ENCODE measurements around the gene HDGFL2. TPM values are rescaled to one million over a fixed set of nuclear protein-coding genes. Genes with fewer than 3 reads are reported as not detected.
A peak's percentile ranks its signal among the peaks of the same experiment; 100 is the strongest.
"Not testable (repeated sequence)": the region's sequence is repeated elsewhere in the genome, so short reads cannot be mapped to it uniquely, and the experiment has no call there.

Gene HDGFL2
- total RNA-seq, 1 donor from 2014 or later = 43.8 TPM

DNA sequence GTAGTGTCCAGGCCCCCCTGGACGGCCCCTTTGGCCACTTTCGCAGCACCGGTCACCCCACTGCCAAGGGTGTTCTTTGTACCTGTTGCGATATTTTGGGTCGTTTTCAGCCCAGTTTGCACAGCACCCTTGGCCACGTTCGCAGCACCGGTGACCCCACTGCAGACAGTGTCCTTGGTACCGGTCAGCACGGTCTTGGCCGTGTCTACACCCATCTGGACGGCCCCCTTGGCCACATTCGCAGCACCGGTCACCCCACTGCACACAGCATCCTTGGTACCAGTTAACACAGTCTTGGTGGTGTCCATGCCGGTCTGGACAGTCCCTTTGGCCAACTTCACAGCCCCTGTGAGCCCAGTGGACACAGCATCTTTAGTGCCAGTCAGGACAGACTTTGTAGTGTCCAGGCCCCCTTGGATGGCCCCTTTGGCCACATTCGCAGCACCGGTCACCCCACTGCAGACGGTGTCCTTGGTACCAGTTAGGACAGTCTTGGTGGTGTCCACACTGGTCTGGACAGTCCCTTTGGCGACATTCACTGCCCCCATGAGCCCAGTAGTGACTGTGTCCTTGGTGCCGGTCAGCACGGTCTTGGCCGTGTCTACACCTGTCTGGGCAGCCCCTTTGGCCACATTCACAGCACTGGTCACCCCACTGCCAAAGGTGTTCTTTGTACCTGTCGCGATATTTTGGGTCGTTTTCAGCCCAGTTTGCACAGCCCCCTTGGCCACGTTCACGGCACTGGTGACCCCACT, 39.4 kb downstream of the HDGFL2 start:
- no peak for DNase-seq (ENCODE audit: low read depth)

DNA sequence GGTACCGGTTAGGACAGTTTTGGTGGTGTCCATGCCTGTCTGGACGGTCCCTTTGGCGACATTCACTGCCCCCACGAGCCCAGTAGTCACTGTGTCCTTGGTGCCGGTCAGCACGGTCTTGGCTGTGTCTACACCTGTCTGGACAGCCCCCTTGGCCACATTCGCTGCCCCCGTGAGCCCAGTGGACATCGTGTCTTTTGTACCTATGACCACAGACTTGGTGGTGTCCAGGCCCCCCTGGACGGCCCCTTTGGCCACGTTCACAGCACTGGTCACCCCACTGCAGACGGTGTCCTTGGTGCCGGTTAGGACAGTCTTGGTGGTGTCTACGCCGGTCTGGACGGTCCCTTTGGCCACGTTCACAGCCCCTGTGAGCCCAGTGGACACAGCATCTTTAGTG, 40.0 kb downstream of the HDGFL2 start:
- DNase-seq (ENCODE audit: low read depth) = no peak

DNA sequence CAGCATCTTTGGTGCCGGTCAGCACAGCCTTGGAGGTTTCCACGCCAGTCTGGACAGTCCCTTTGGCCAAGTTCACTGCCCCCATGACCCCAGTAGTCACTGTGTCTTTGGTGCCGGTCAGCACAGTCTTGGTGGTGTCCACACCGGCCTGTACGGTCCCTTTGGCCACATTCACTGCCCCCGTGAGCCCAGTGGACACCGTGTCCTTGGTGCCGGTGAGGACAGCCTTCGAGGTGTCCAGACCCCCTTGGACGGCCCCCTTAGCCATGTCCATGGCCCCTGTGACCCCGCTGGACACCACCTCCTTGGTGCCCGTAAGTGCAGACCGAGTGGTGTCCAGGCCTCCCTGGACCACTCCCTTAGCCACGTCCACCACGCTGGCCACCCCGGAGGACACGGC, 41.2 kb downstream of the HDGFL2 start:
- no peak for DNase-seq (ENCODE audit: low read depth)

DNA sequence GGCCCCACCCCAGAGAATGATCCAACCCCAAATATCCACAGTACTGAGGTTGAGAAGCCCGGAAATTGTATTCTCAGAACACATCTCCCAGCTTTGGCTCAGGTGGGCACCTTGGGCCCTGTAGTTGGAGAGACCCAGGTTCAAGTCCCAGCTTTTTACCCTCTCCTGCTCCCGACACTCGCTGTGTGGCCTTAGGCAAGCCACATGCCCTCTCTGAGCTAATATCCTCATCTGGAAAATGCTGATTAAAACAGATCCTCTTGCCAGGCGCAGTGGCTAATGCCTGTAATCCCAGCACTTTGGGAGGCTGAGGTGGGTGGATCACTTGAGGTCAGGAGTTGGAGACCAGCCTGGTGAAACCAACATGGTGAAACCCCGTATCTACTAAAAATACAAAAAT, 43.6 kb downstream of the HDGFL2 start:
- no peak for DNase-seq (ENCODE audit: low read depth)

DNA sequence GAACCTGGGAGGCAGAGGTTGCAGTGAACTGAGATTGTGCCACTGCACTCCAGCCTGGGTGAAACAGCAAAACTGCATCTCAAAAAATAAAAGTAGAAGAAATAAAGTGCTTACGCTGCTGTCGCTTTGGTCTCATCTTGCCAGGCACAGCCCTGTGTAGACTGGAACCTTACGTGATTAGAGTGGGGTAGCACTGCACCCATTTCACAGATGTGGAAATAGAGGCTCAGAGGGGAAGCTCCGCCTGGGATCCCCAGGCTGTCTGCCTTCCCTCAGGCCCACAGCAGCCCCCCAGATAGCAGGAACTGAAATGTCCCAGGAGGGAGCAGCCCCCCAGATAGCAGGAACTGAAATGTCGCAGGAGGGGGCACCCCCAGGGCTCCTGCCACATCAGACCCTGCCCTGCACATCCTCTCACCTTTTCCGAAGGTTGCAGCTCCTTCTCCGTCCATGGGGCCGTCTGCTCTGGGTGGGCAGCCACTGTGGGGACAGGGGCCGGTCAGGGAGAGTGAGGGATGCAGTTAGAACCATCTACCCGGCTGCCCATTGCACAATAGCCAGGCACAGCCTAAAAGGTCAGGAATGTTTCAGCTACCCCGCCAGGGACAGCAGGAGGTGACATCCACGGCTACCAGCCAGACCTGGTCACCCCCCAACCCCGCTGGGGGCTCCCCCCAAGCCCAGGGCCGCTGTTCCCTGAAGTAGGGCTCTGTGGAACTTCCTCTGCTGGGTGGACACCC, 44.3 kb downstream of the HDGFL2 start:
- no peak for DNase-seq (ENCODE audit: low read depth)

DNA sequence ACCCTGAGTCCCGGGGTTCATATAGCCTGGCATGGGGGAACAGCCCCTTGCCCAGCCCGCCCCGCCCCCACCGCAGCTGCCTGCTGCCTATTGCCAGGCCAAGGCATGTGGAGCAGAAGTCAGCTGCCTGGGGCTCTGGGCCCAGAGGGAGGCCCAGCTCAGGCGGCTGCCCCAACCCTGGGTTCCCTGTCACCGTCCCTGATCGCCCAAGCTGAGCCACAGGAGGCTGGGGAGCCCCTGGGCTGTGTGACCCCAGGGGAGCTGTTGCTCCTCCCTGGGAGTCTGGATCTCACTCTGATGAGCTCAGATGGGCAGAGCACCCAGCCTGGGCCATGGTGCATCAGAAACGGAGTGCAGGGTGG, 44.8 kb downstream of the HDGFL2 start:
- DNase-seq (ENCODE audit: low read depth) = peak; percentile 77

DNA sequence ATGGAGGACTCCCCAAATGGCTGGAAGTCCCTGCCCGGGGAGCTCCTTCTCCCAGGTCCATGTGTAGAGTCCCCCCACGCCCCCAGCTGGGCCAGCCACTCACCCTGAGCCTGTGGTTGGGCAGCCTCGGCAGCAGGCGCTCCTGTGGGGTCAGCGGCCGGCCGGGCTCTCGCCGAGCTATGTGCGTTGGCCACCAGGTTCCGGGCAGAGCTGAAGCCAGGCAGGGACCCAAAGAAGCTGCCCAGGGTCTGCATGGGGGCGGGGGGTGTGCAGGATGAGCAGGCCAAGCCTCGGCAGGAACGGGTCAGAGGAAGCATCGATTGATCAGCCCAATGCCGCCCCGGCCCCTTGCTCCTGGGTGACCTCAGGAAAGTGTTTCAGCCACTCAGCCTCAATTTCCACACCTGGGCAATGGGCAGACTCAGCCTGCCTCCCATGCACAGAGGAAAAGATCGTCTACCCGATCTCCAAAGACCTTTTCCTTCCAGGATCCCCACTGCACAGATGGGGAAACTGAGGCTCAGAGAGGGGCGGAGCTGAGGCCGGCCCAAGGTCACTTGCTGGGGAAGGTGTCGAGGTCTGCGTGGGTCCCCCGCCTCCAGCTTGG, 45.5 kb downstream of the HDGFL2 start:
- DNase-seq (ENCODE audit: low read depth) = peak; percentile 33

DNA sequence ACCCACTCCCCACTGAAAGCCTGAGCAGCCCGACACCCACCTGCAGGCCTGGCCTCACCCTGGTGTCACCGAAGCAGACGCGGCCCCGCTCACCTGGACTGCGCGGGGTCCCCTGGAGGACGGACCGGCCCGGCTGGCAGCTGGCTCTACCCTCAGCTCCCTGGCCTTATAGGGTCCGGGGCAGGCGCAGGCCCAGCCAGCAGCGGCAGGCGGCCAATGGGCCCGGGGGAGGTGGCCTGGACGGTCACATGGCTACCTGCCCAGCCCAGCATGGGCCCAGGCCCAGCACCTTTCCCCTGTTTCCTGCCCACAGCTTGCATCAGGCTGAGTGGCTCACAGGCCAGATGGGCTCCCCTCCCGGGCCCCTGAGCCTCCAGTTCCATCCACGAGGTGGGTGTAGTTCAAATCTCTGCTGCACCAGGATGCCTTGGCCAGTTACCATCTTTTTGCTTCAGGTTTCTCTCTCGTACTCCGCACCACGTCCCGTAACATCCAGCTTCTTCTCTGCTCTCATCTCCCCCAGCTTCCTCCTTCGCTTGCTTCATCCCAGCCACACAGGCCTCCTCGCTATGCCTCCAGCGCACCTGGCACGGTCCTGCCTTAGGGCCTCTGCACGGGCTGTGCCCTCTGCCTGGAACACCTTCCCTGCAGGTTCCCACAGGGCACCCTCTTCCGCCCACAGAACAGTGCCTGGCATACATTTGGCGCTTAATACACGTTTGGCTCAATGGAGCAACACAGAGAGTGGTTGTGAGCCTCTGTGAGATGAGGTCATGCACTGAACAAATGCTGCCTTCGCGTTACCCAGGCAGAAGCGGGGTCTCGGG, 46.5 kb downstream of the HDGFL2 start, which contains the start of gene PLIN4:
Gene PLIN4 (minus strand): TSS at position 142 of the 827 bp plus-strand sequence. CDS start 214 bp downstream, outside the sequence.
- no peak for DNase-seq (ENCODE audit: low read depth)

DNA sequence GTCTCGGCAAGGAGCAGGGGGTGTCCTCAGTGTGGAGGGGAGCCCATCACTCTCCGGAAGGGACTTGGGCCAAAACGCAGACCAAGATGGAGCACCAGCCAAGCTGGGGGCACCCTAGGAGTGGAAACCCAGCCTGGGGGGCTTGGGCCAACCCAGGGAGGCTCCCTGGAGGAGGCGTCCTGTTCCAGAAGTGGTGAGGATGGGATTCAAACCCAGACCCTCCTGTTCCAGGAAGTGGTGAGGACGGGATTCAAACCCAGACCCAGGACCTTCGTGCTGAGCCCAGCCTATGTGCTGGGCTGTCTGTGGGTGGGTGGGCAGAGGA, 47.0 kb downstream of the HDGFL2 start:
- DNase-seq (ENCODE audit: low read depth) = no peak

DNA sequence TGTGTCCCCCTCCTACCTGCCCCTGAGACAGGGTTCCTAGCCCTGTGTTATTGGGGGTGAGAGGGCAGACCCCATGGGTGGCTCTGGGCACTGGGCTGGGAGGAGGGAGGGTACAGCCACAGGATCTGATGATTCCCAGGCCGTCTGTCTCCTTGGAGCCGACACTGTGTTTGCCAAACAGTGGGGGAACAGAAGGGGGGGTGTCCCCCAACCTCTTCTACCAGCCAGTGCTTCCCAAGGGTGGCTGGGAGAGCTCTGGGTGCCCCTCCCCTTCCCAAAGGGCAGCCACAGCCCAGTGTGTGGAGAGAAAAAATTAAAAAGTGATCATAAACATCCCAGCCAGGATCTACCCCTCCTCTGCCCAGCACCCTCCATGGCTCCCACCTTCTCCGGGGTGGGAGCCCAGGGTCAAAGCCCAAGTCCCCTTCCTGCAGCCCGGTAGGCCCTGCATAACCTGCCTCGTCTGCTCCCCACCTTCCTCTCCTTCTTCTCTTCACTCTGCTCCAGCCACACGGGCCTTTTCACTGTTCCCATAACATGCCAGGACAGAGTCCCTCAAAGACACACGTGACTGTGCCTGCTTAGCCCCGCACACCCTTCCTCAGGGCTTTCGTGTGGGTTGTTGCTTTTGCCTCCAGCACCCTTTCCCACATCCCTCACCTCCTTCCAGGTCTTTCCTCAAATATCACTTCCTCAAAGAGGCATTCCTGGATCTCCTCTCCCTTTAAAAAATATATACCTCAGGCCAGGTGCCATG, 47.6 kb downstream of the HDGFL2 start:
- DNase-seq (ENCODE audit: low read depth) = no peak

DNA sequence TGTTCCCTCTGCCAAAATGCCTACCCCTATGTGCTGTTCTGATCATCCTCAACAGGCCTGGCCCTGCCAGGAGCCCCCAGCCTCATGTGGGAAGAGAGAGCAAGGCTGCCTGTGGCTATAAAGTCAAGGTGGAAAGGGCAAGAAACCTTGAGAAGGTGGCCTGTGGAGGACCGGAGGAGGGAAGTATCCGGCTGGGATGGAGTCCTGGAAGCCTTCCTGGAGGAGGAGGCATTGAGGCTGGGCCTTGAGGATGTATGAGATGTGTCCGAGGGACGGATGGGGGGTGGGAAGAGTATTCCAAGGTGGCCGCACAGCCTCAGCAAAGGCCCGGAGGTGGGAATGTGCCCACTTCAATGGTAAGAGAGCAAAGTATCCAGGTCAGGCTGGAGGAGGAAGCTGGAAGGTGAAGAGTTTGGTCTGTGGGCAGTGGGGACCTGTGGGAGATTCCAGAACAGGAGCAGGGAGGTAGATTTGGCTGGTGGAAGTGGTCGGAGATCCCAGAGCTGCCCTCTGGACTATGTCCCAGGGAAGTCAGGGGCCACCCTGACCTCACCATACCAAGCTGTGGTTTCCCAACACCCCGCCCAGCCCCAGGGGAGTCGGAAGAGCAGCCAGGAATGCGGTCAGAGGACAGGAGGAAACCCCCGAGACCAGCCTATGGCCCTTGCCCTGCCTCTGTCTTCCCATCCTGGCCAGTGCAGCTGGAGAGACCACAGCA, 49.2 kb downstream of the HDGFL2 start:
- DNase-seq (ENCODE audit: low read depth) = peak; percentile 55

DNA sequence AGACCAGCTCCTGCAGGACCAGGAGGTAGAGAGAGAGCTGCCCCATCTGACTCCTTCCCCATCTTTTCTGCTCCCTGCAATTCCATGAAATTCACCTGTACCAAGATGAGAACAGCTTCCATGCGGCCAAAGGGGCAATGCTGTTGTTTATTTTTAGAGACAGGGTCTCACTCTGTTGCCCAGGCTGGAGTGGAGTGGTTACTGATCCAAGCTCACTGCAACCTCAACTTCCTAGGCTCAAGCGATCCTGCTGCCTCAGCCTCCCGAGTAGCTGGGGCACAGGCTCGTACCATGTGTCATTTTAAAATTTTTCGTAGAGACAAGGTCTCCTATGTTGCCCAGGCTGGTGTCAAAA, 49.8 kb downstream of the HDGFL2 start:
- DNase-seq (ENCODE audit: low read depth) = no peak

DNA sequence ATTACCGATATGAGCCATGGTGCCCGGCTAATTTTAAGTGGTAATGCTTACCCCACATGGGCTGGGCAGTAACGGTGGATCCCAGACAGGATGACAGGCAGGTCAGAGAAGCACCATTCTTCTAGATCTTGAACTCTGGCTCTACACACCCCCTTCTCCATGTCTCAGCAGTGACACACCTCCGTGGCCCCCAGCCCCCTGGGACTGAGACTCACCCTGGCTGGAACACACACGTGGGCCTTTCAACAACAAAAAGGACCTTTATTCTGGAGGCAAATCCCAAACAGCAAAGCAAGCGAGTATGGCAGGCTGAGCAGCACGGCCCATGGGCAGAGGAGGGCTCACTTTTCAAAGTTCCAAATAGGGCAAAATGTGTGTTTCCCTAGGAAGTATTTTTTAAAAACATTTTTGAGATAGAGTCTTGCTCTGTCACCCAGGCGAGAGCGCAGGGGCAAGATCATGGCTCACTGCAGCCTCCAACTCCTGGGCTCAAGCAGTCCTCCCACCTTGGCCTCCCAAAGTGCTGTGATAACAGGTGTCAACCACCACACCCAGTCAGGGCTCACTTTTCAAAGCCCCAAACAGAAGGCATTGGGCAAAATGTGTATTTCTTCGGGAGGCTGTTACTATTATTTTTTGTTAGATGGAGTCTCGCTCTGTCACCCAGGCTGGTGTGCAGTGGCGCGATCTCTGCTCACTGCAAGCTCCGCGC, 50.4 kb downstream of the HDGFL2 start:
- no peak for DNase-seq (ENCODE audit: low read depth)

DNA sequence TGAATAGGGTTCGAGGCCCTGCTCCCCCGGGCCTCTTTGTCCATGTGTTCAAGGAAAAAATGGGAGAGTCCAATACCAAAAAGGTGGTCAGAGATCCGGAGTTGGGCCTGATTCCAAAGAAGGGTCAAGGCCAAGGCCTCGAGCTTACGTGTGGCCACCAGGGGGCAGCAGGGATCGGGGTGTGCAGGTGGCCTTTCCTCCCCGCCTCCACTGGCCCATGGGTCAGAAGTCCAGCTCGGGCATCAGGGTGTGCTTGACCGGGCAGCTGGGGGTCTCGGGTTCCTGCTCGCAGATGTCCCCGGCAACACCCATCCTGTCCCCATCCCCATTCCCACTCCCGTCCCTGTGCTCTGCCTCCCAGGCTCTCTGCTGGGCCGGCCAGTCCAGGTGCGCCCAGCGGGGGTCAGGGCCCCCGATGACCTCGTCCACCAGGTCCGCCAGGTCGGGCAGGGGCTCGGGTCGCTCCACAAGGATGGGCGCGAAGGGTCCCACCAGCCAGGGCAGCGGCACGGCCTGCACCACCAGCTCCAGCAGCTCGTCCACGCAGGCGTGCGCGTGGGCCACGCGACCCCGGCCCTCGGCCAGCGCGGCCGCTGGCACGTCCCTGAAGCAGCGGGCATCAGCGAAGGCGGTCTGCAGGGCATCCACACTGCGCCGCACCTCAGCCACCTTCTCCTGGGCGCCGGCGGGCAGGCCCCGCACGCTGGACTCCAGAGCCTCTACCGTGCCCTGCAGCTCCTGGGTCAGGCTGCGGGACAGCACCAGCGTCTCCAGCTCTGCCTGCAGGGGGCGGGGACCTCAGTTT, 51.4 kb downstream of the HDGFL2 start:
- peak; percentile 58 for DNase-seq (ENCODE audit: low read depth)

DNA sequence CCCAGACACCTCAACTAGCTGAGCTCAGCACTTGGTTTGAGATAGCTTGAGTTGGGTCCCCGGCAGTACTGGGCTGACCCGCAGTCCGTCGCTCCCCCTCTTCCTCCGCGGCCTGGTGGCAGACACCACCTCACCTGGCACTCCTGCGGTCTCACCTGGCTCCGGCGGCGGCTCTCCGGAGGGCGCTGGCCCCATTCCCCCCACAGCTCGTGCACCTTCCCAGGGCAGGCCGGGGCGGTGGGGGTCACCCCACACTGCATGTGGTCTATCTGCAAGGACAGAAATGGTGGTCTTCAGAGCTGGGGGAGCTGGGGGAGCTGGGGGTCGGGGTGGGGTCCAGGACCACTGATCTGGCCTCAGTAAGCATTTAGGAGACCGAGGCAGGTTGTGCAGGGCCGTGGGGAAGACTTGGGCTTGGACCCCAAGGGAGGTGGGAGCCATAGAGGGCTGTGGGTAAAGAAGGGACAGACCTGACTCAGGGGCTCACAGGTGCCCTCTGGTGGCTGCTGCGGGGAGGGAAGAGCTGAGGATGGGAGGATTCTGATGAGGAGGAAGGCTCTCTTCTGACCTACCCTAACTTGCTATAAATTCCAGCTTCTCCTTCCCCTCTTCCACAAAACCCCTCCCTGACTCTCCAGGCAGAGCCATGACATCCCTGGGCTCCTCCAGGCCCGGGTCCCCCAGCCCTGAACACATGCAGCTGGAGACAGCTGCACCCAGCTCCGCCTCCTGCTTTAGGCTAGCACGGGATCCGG, 52.9 kb downstream of the HDGFL2 start:
- DNase-seq (ENCODE audit: low read depth) = peak; percentile 57

DNA sequence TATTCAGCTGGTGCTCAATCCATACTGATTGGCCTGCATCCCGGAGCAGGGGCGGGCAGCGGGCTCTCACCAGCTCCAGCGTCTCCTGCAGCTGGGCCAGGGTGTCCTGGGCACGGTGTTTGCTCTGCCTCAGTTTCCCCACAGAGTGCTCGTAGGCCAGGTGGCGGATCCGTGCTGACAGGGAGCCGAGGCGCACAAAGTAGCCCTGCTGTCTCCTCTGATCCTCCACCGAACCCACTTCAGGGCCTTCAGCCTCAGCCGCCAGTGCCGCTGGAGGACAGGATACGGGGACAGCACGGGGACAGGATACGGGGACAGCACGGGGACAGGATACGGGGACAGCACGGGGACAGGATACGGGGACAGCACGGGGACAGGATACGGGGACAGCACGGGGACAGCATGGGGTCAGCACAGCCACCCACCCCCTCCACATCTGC, 53.5 kb downstream of the HDGFL2 start:
- DNase-seq (ENCODE audit: low read depth) = no peak

DNA sequence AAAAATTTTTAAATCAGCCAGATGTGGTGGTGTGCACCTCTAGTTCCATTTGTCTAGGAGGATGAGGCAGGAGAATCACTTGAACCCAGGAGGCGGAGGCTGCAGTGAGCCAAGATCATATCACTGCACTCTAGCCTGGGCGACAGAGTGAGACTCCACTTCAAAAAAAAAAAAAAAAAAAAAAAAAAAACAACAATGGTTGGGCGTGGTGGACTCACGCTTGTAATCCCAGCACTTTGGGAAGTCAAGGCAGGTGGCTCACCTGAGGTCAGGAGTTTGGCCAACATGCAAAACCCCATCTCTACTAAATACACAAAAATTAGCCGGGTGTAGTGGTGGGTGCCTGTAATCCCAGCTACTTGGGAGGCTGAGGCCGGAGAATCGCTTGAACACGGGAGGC, 55.3 kb downstream of the HDGFL2 start:
- DNase-seq (ENCODE audit: low read depth) = not testable (repeated sequence)

DNA sequence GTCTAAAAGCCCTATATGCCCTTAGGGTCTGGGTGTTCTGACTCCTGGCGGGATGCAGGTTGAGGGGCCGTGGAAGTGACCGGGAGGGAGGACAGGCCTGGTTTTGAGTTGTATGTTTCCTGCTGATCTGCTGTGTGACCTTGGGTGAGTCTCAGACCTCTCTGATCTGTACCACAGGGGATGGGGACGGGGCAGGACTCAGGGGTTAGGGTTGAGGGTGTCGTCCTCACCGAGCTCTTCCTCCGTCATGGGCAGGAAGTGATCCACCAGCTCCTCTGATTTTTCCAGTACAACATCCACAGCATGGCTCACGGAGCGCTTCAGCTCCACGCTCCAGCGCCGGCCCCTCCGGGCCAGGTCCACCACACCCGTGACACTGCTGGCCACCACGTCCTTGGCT, 56.7 kb downstream of the HDGFL2 start:
- no peak for DNase-seq (ENCODE audit: low read depth)
